ENCODE measurements around the gene KRTAP15-1.

DNA sequence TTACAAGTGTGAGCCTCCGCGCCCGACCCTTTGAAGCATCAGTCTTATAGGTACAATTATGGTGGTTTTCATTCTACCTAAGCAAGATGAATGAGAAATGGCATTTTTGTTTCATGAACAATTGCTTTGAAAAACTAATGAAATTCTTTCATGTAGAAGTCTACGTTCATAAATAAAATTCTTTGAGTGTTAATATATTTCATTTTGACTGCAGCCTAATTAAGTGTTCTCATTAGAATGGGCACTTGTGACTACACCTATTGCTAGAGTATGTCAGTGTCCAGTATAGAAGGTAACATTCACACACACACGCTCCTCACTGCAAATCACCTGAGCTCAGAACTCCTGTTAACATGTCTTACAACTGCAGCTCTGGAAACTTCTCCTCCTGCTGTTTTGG is at the start of gene KRTAP15-1:
- TF ChIP-seq POLR2A (IDR thresholded peaks at IDR 0.05; ENCODE audit: low read depth, low read length): no peak
- no peak for TF ChIP-seq POLR2AphosphoS5 (IDR thresholded peaks at IDR 0.05; ENCODE audit: low read depth, low read length)

Measured in GM12892 (cell line).